Loucy (cell line): ENCODE data around the gene NDFIP1.

Experiments
- H2AFZ ChIP-seq: fragments of 200-600 bp; sonication (generic); 2 replicates; pipeline ENCODE4 v1.6.0; 2016; ENCODE audit warnings: antibody characterized with exemption, mild to moderate bottlenecking, low read length, moderate library complexity
- H3F3A ChIP-seq: fragments of 200-600 bp; 2 replicates; pipeline ENCODE4 v1.6.0; 2016; ENCODE audit warnings: antibody characterized with exemption, low read depth, mild to moderate bottlenecking
- H3K27me3 ChIP-seq: fragments of 200-600 bp; sonication (generic); 2 replicates; pipeline ENCODE4 v1.6.1; 2014; ENCODE audit warnings: low read length, mild to moderate bottlenecking; ENCODE audit not compliant: insufficient read depth, poor library complexity, severe bottlenecking
- H3K36me3 ChIP-seq: fragments of 200-600 bp; sonication (generic); 2 replicates; pipeline ENCODE4 v1.6.1; 2016; ENCODE audit warnings: low read length; ENCODE audit not compliant: insufficient read depth
- H3K4me1 ChIP-seq: fragments of 200-600 bp; sonication (generic); 2 replicates; pipeline ENCODE4 v1.5.1; 2014; ENCODE audit warnings: low read length, mild to moderate bottlenecking; ENCODE audit not compliant: insufficient read depth, poor library complexity, severe bottlenecking
- H3K4me2 ChIP-seq: fragments of 200-600 bp; sonication (generic); 2 replicates; pipeline ENCODE4 v1.6.0; 2014; ENCODE audit warnings: antibody characterized with exemption, low read length, low read depth, mild to moderate bottlenecking; ENCODE audit not compliant: poor library complexity, severe bottlenecking
- H3K4me3 ChIP-seq: fragments of 200-600 bp; sonication (generic); 2 replicates; pipeline ENCODE4 v1.5.1; 2014; ENCODE audit warnings: low read length, mild to moderate bottlenecking, mixed read lengths; ENCODE audit not compliant: poor library complexity, severe bottlenecking
- H3K79me2 ChIP-seq: fragments of 200-600 bp; sonication (generic); 2 replicates; pipeline ENCODE4 v1.6.1; 2014; ENCODE audit warnings: low read length; ENCODE audit not compliant: insufficient read depth
- H3K9ac ChIP-seq: fragments of 200-600 bp; sonication (generic); 2 replicates; pipeline ENCODE4 v1.6.0; 2014; ENCODE audit warnings: mild to moderate bottlenecking, low read depth, low read length, moderate library complexity; ENCODE audit not compliant: poor library complexity, severe bottlenecking
- H3K9me2 ChIP-seq: fragments of 200-600 bp; sonication (generic); replicated peaks from 2 replicates; pipeline ENCODE4 v1.6.1; 2016; ENCODE audit warnings: low read depth, low read length, mixed read lengths
- H3K9me3 ChIP-seq: fragments of 200-600 bp; sonication (generic); 2 replicates; pipeline ENCODE4 v1.6.1; 2014; ENCODE audit warnings: mild to moderate bottlenecking, antibody characterized with exemption, low read length, low read depth; ENCODE audit not compliant: insufficient read depth
- H4K20me1 ChIP-seq: fragments of 200-600 bp; sonication (generic); 2 replicates; pipeline ENCODE4 v1.6.0; 2014; ENCODE audit warnings: antibody characterized with exemption, low read length, mild to moderate bottlenecking; ENCODE audit not compliant: insufficient read depth, poor library complexity, severe bottlenecking
- EZH2phosphoT487 ChIP-seq: fragments of 200-600 bp; IDR thresholded peaks from 2 replicates; pipeline ENCODE4 v1.6.1; 2018; ENCODE audit warnings: antibody characterized with exemption, mild to moderate bottlenecking, moderate library complexity, borderline replicate concordance
- TF ChIP-seq, protein P1 (sequence below): fragments of 200-600 bp; sonication (generic); conservative IDR thresholded peaks from 2 replicates; pipeline ENCODE4 v1.5.1; 2014; ENCODE audit warnings: mild to moderate bottlenecking, antibody characterized with exemption, low read length

Gene NDFIP1

DNA sequence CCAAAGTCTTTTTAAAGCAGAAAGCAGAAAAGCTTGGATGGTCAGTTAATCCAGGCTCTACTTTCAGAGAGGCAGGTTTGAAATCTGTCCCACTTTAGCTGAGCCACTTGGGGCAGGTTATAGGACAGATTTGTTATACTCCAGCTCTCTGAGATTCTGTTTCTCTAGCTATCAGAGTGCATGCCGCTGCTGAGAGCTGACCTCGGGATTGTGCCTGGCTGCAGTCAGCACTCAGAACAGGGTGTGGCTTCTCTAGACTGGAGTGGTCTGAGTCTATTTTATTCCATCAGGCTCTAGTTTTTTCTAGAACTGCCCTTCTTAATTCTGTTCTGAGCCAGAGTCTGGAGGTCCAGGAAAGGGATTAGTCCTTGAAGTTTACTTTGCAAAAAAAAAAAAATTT is 67.7 kb downstream of the NDFIP1 start:
- no peaks in the 10 kb centered on the region for H3K36me3 ChIP-seq
- no peak overlapping the region for H3K9ac ChIP-seq
- no peak overlapping the region for H3K4me3 ChIP-seq
- H4K20me1 ChIP-seq: no peaks in the 10 kb centered on the region
- H3K27me3 ChIP-seq: no peaks in the 10 kb centered on the region
- H3K9me3 ChIP-seq: no peaks in the 10 kb centered on the region
- H3K9me2 ChIP-seq: no peaks in the 10 kb centered on the region
- H2AFZ ChIP-seq: no peak overlapping the region
- H3K4me2 ChIP-seq: no peak overlapping the region
- H3F3A ChIP-seq: no peaks in the 10 kb centered on the region
- no peaks in the 10 kb centered on the region for H3K4me1 ChIP-seq
- no peak for TF ChIP-seq EZH2phosphoT487
- TF ChIP-seq, protein P1, sequence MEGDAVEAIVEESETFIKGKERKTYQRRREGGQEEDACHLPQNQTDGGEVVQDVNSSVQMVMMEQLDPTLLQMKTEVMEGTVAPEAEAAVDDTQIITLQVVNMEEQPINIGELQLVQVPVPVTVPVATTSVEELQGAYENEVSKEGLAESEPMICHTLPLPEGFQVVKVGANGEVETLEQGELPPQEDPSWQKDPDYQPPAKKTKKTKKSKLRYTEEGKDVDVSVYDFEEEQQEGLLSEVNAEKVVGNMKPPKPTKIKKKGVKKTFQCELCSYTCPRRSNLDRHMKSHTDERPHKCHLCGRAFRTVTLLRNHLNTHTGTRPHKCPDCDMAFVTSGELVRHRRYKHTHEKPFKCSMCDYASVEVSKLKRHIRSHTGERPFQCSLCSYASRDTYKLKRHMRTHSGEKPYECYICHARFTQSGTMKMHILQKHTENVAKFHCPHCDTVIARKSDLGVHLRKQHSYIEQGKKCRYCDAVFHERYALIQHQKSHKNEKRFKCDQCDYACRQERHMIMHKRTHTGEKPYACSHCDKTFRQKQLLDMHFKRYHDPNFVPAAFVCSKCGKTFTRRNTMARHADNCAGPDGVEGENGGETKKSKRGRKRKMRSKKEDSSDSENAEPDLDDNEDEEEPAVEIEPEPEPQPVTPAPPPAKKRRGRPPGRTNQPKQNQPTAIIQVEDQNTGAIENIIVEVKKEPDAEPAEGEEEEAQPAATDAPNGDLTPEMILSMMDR: no peak
- H3K79me2 ChIP-seq: no peaks in the 10 kb centered on the region

DNA sequence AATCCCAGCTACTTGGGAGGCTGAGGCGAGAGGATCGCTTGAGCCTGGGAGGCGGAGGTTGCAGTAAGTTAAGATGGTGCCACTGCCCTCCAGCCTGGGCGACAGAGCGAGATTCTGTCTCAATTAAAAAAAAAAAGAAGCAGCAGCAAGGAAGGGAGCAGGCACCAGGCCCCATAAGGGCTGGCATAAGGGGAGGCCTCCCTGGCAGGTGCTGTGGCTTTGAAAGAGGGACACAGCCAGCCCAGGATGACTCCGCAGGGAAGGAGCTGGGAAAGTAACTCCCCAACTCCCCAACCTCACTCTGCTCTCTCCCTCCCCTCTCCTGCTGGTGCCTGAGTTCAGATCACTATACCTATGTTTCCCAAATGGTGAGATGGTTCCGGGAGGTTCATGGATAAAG is 70.1 kb downstream of the NDFIP1 start:
- H4K20me1 ChIP-seq: no peaks in the 10 kb centered on the region
- no peak overlapping the region for H2AFZ ChIP-seq
- H3K79me2 ChIP-seq: no peaks in the 10 kb centered on the region
- H3K9me3 ChIP-seq: no peaks in the 10 kb centered on the region
- no peaks in the 10 kb centered on the region for H3K27me3 ChIP-seq
- H3K4me2 ChIP-seq: no peak overlapping the region
- H3K36me3 ChIP-seq: no peaks in the 10 kb centered on the region
- H3K4me3 ChIP-seq: no peak overlapping the region
- TF ChIP-seq EZH2phosphoT487: no peak
- TF ChIP-seq, protein P1: no peak
- H3K9ac ChIP-seq: no peak overlapping the region
- H3K9me2 ChIP-seq: no peaks in the 10 kb centered on the region
- H3K4me1 ChIP-seq: no peaks in the 10 kb centered on the region
- H3F3A ChIP-seq: no peaks in the 10 kb centered on the region

DNA sequence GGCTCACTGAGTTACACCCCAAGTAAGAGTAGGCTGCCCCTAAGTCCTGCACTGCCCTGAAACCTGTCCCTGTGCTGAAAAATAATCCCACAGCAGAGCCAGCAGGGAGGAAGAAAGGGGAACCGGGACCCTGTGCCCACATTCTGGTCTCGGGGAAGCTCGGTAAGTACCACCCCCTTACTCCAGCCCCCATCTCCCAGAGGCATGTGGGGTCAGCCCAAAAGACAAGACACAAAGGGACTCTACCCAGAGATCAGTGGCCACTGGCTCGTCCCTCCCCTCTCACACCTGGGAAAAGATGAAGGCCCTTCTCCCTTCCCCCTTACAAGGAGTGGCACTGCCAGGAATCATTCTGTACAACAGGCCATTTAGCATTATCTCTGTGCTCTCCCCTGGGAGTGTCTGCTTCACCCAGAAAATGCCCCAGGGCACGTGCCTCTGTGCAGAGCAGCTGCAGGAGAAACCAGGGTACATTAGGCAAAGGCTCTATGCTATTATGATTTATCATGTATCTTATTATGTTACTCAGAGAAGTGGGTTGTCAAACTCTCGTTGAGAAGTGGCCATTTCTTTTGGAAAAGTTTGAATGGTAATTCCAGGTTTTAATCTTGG is 71.3 kb downstream of the NDFIP1 start:
- TF ChIP-seq, protein P1: no peak
- TF ChIP-seq EZH2phosphoT487: no peak
- Histone ChIP-seq H3K36me3 (no peaks in the 10 kb centered on the region), H3K4me2 (no peak overlapping the region), H3K9me2 (no peaks in the 10 kb centered on the region), H2AFZ (no peak overlapping the region), H3F3A (no peaks in the 10 kb centered on the region), H3K27me3 (no peaks in the 10 kb centered on the region), H3K79me2 (no peaks in the 10 kb centered on the region), H3K4me3 (no peak overlapping the region), H3K4me1 (no peaks in the 10 kb centered on the region), H4K20me1 (no peaks in the 10 kb centered on the region), H3K9me3 (no peaks in the 10 kb centered on the region), H3K9ac (no peak overlapping the region)
